Tibial nerve (tissue), 4 donors: Measurements from ENCODE around the gene FGB. TPM values are rescaled to one million over a fixed set of nuclear protein-coding genes. Genes with fewer than 3 reads are reported as not detected.

ENCODE experiments used
- DNase-seq, 2 donors: peaks; one replicate each; pipeline ENCODE4 v3.0.0-alpha.2; 2019; ENCODE audit warnings: low spot score in 2 of 2
- H3K27ac ChIP-seq, 4 donors: fragments of 200-600 bp; sonication (generic) in 3 of 4; one replicate each; pipeline ENCODE4 v1.5.1; 2017 to 2019; ENCODE audit warnings: mild to moderate bottlenecking in 1 of 4
- H3K27me3 ChIP-seq, 2 donors: fragments of 200-600 bp; sonication (generic) in 1 of 2; one replicate each; pipeline versions ENCODE4 v1.5.1 to v1.6.0; 2017 to 2019
- H3K36me3 ChIP-seq, 3 donors: fragments of 200-600 bp; sonication (generic); one replicate each; pipeline ENCODE4 v1.5.1; 2018 to 2019
- H3K4me1 ChIP-seq, 4 donors: fragments of 200-600 bp; sonication (generic) in 3 of 4; one replicate each; pipeline ENCODE4 v1.5.1; 2017 to 2019
- H3K4me3 ChIP-seq, 4 donors: fragments of 200-600 bp; sonication (generic) in 3 of 4; one replicate each; pipeline ENCODE4 v1.5.1; 2017 to 2019; ENCODE audit warnings: mild to moderate bottlenecking in 1 of 4, moderate library complexity in 1 of 4
- H3K9me3 ChIP-seq, 4 donors: fragments of 200-600 bp; sonication (generic) in 3 of 4; one replicate each; pipeline ENCODE4 v1.5.1; 2017 to 2019
- CTCF ChIP-seq, 5 experiments: fragments of 200-600 bp in 3 of 5; fragments of 450-650 bp in 2 of 5; sonication (generic) in 3 of 5; IDR thresholded peaks; one replicate each; pipeline ENCODE4 v1.5.1; 2016 to 2019; ENCODE audit warnings: antibody characterized with exemption in 5 of 5, mild to moderate bottlenecking in 3 of 5, moderate library complexity in 2 of 5
- EP300 ChIP-seq, 2 donors: sonication (generic); formaldehyde crosslinking; IDR thresholded peaks; one replicate each; pipeline ENCODE4 v1.6.1; 2017; ENCODE audit warnings: antibody characterized with exemption in 2 of 2, mild to moderate bottlenecking in 1 of 2
- POLR2A ChIP-seq, 2 donors: fragments of 450-650 bp; IDR thresholded peaks; one replicate each; pipeline ENCODE4 v1.6.1; 2017; ENCODE audit warnings: antibody characterized with exemption in 2 of 2, mild to moderate bottlenecking in 2 of 2, moderate library complexity in 2 of 2
- WGBS, 2 donors: methylation state at CpG; one replicate each; pipeline ENCODE4 v1.1.5; 2018; 5-methylcytosine and 5-hydroxymethylcytosine counted together
- total RNA-seq, 4 donors: library from RNA; depleted of rRNA; stranded (reverse); fragments of >200 nt; gene quantifications; one replicate each; pipeline ENCODE4 v1.1.0, GENCODE V29; 2016

The FGB gene
- total RNA-seq, 4 donors from 2014 or later = not detected

GRCh38 chr4:154559494-154560418, 3.1 kb upstream of the FGB start:
- no peaks in the 10 kb centered on the region for H3K36me3 ChIP-seq
- H3K27ac ChIP-seq = no peak overlapping the region
- no peak overlapping the region for H3K4me3 ChIP-seq
- no peaks in the 10 kb centered on the region for H3K9me3 ChIP-seq
- peak in 3 of 5 experiments; percentile 26 to 43 (median 40) for TF ChIP-seq CTCF (IDR thresholded peaks at IDR 0.05)
- no peak for TF ChIP-seq EP300 (IDR thresholded peaks at IDR 0.05)
- TF ChIP-seq POLR2A (IDR thresholded peaks at IDR 0.05) = no peak
- 62 to 63% methylated on average over 9 of the region's 9 CpGs for WGBS, 2 donors
- H3K27me3 ChIP-seq = no peaks in the 10 kb centered on the region
- no peak for DNase-seq
- no peaks in the 10 kb centered on the region for H3K4me1 ChIP-seq

GRCh38 chr4:154560419-154560801, 2.4 kb upstream of the FGB start:
- TF ChIP-seq CTCF (IDR thresholded peaks at IDR 0.05) (no peak), EP300 (IDR thresholded peaks at IDR 0.05) (no peak), POLR2A (IDR thresholded peaks at IDR 0.05) (no peak)
- H3K36me3 ChIP-seq = no peaks in the 10 kb centered on the region
- no peak for DNase-seq
- H3K27me3 ChIP-seq = no peaks in the 10 kb centered on the region
- H3K9me3 ChIP-seq = no peaks in the 10 kb centered on the region
- 92 to 93% methylated on average over 1 of the region's 1 CpG for WGBS, 2 donors
- H3K4me1 ChIP-seq = no peaks in the 10 kb centered on the region
- H3K27ac ChIP-seq = no peak overlapping the region
- no peak overlapping the region for H3K4me3 ChIP-seq

- TF ChIP-seq POLR2A (IDR thresholded peaks at IDR 0.05) (no peak), EP300 (IDR thresholded peaks at IDR 0.05) (no peak), CTCF (IDR thresholded peaks at IDR 0.05) (no peak)
- 59 to 61% methylated on average over 4 of the region's 4 CpGs for WGBS, 2 donors
- no peaks in the 10 kb centered on the region for H3K9me3 ChIP-seq
Observed at GRCh38 chr4:154560824-154561231, 2.0 kb upstream of the FGB start.

GRCh38 chr4:154564311-154564710, 1.5 kb downstream of the FGB start:
- H3K9me3 ChIP-seq = no peaks in the 10 kb centered on the region
- no peak overlapping the region for H3K4me3 ChIP-seq
- H3K27me3 ChIP-seq = no peaks in the 10 kb centered on the region
- TF ChIP-seq POLR2A (IDR thresholded peaks at IDR 0.05) = no peak
- TF ChIP-seq EP300 (IDR thresholded peaks at IDR 0.05) = no peak
- no peak for TF ChIP-seq CTCF (IDR thresholded peaks at IDR 0.05)
- H3K36me3 ChIP-seq = no peaks in the 10 kb centered on the region
- H3K4me1 ChIP-seq = no peaks in the 10 kb centered on the region
- 93 to 96% methylated on average over 1 of the region's 1 CpG for WGBS, 2 donors
- H3K27ac ChIP-seq = no peak overlapping the region
- no peak for DNase-seq

More at GRCh38 chr4:154560824-154561231, 2.0 kb upstream of the FGB start:
- Histone ChIP-seq H3K27me3 (no peaks in the 10 kb centered on the region), H3K36me3 (no peaks in the 10 kb centered on the region), H3K4me1 (no peaks in the 10 kb centered on the region), H3K27ac (no peak overlapping the region), H3K4me3 (no peak overlapping the region)
- DNase-seq = no peak

- H3K4me3 ChIP-seq = no peak overlapping the region
- no peak for DNase-seq
- 87 to 91% methylated on average over 6 of the region's 6 CpGs for WGBS, 2 donors
- H3K9me3 ChIP-seq = no peaks in the 10 kb centered on the region
- TF ChIP-seq CTCF (IDR thresholded peaks at IDR 0.05) (no peak), POLR2A (IDR thresholded peaks at IDR 0.05) (no peak), EP300 (IDR thresholded peaks at IDR 0.05) (no peak)
- no peak overlapping the region for H3K27ac ChIP-seq
- no peaks in the 10 kb centered on the region for H3K4me1 ChIP-seq
- no peaks in the 10 kb centered on the region for H3K27me3 ChIP-seq
- no peaks in the 10 kb centered on the region for H3K36me3 ChIP-seq
Observed at GRCh38 chr4:154565704-154566103, 2.9 kb downstream of the FGB start.
